Nephron (organoid): ENCODE measurements around the gene KCNA1.

Experiments
- H3K27ac Mint-ChIP-seq, 3 experiments: 2 replicates each; pipeline ENCODE4 v1.8.0; 2020; ENCODE audit warnings: mixed read lengths in 3 of 3, mild to moderate bottlenecking in 2 of 3, moderate library complexity in 1 of 3
- H3K27me3 Mint-ChIP-seq: 2 replicates; pipeline ENCODE4 v1.8.0; 2021; ENCODE audit warnings: low read depth, mild to moderate bottlenecking, moderate library complexity, mixed read lengths
- H3K36me3 Mint-ChIP-seq: 2 replicates; pipeline ENCODE4 v1.8.0; 2020; ENCODE audit warnings: low read depth, mixed read lengths
- H3K4me1 Mint-ChIP-seq: 2 replicates; pipeline ENCODE4 v1.8.0; 2020; ENCODE audit warnings: mixed read lengths
- H3K4me3 Mint-ChIP-seq, 3 experiments: 2 replicates each; pipeline ENCODE4 v1.8.0; 2020; ENCODE audit warnings: mild to moderate bottlenecking in 3 of 3, mixed read lengths in 3 of 3, moderate library complexity in 2 of 3
- H3K9me3 Mint-ChIP-seq: 2 replicates; pipeline ENCODE4 v1.8.0; 2020; ENCODE audit warnings: mixed read lengths
- CTCF ChIP-seq, 3 experiments: fragments of 200-600 bp; sonication (generic); IDR thresholded peaks; one replicate each; pipeline ENCODE4 v1.5.0; 2021; ENCODE audit warnings: antibody characterized with exemption in 3 of 3; ENCODE audit not compliant: unreplicated experiment in 3 of 3

KCNA1 gene

GRCh38 chr12:4943938-4944284 is 34.2 kb downstream of the KCNA1 start:
- Mint-ChIP-seq H3K4me3 (no peak overlapping the region), H3K4me1 (no peaks in the 10 kb centered on the region), H3K27me3 (peaks cover 19% of the 10 kb centered on the region), H3K36me3 (no peaks in the 10 kb centered on the region), H3K9me3 (no peaks in the 10 kb centered on the region), H3K27ac (no peak overlapping the region)
- TF ChIP-seq CTCF (IDR thresholded peaks at IDR 0.05; ENCODE audit: unreplicated experiment in 3 of 3), result no peak

GRCh38 chr12:4947253-4947652 is 37.5 kb downstream of the KCNA1 start:
- H3K27ac Mint-ChIP-seq, result no peak overlapping the region

GRCh38 chr12:4951083-4951482 is 41.4 kb downstream of the KCNA1 start:
- no peak overlapping the region for H3K27ac Mint-ChIP-seq
- peaks cover 26% of the 10 kb centered on the region for H3K4me1 Mint-ChIP-seq
- no peaks in the 10 kb centered on the region for H3K9me3 Mint-ChIP-seq
- TF ChIP-seq CTCF (IDR thresholded peaks at IDR 0.05; ENCODE audit: unreplicated experiment in 3 of 3), result no peak
- no peaks in the 10 kb centered on the region for H3K36me3 Mint-ChIP-seq
- H3K4me3 Mint-ChIP-seq, result no peak overlapping the region
- peaks cover 31% of the 10 kb centered on the region for H3K27me3 Mint-ChIP-seq

More at GRCh38 chr12:4947253-4947652, 37.5 kb downstream of the KCNA1 start:
- Mint-ChIP-seq H3K27me3 (peaks cover 36% of the 10 kb centered on the region), H3K9me3 (no peaks in the 10 kb centered on the region), H3K36me3 (no peaks in the 10 kb centered on the region), H3K4me3 (no peak overlapping the region), H3K4me1 (peaks cover 3% of the 10 kb centered on the region)
- TF ChIP-seq CTCF (IDR thresholded peaks at IDR 0.05; ENCODE audit: unreplicated experiment in 3 of 3), result no peak

- Mint-ChIP-seq H3K4me3 (no peak overlapping the region), H3K9me3 (no peaks in the 10 kb centered on the region), H3K4me1 (peaks cover 29% of the 10 kb centered on the region), H3K27me3 (peaks cover 33% of the 10 kb centered on the region), H3K27ac (no peak overlapping the region), H3K36me3 (no peaks in the 10 kb centered on the region)
- no peak for TF ChIP-seq CTCF (IDR thresholded peaks at IDR 0.05; ENCODE audit: unreplicated experiment in 3 of 3)
Observed at GRCh38 chr12:4951601-4952000, 41.9 kb downstream of the KCNA1 start.

GRCh38 chr12:4954621-4955354 is 45.1 kb downstream of the KCNA1 start:
- Mint-ChIP-seq H3K27me3 (peaks cover 20% of the 10 kb centered on the region), H3K36me3 (no peaks in the 10 kb centered on the region), H3K4me3 (no peak overlapping the region), H3K9me3 (no peaks in the 10 kb centered on the region), H3K27ac (no peak overlapping the region), H3K4me1 (peaks cover 36% of the 10 kb centered on the region)
- TF ChIP-seq CTCF (IDR thresholded peaks at IDR 0.05; ENCODE audit: unreplicated experiment in 3 of 3), result no peak

- Mint-ChIP-seq H3K4me1 (peaks cover 36% of the 10 kb centered on the region), H3K9me3 (no peaks in the 10 kb centered on the region), H3K4me3 (no peak overlapping the region), H3K27ac (peak overlapping the region in 2 of 3 experiments; percentile 24 to 28), H3K27me3 (peaks cover 16% of the 10 kb centered on the region), H3K36me3 (no peaks in the 10 kb centered on the region)
- TF ChIP-seq CTCF (IDR thresholded peaks at IDR 0.05; ENCODE audit: unreplicated experiment in 3 of 3), result no peak
Observed at GRCh38 chr12:4956054-4956453, 46.3 kb downstream of the KCNA1 start.
